ENCODE results near the gene FNDC3B. TPM values are rescaled to one million over a fixed set of nuclear protein-coding genes. Genes with fewer than 3 reads are reported as not detected.
A peak's percentile ranks its signal among the peaks of the same experiment; 100 is the strongest.

FNDC3B gene
- total RNA-seq, 1 donor from 2014 or later: 160 TPM

DNA sequence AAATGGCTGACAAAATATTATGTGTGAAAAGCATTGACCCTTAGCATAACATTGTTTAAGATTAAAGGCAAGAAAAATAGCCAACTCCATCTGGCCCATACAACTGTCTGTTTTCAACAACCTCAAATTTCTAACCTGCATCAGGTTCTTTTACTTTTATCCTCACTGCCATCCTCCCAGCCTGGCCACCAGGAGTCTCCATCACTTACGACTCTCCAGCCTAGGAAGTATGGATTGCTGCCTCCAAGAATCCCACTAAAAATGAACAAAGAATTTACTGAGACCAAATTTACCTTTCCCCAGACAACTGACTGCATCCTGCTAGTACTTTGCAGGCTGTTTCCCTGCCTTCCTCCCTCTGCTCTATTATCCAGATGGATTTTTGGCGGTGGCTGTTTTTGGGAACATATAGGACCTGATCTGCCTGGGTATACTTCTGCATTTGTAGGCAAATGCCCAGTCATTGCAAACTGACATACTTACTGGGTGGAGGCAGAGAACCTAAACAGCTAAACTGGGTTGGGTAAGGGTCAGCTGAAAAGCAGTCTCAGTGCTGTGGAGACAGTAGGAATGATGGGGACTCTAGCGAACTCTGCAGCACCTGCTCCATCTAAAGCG lies 264.7 kb downstream of the FNDC3B start:
- Histone ChIP-seq H3K9me3 (no peaks in the 10 kb centered on the region), H3K4me1 (no peaks in the 10 kb centered on the region), H3K36me3 (peaks cover 58% of the 10 kb centered on the region), H3K27me3 (no peaks in the 10 kb centered on the region), H3K4me3 (no peak overlapping the region), H3K27ac (no peak overlapping the region)
- TF ChIP-seq, protein P1, sequence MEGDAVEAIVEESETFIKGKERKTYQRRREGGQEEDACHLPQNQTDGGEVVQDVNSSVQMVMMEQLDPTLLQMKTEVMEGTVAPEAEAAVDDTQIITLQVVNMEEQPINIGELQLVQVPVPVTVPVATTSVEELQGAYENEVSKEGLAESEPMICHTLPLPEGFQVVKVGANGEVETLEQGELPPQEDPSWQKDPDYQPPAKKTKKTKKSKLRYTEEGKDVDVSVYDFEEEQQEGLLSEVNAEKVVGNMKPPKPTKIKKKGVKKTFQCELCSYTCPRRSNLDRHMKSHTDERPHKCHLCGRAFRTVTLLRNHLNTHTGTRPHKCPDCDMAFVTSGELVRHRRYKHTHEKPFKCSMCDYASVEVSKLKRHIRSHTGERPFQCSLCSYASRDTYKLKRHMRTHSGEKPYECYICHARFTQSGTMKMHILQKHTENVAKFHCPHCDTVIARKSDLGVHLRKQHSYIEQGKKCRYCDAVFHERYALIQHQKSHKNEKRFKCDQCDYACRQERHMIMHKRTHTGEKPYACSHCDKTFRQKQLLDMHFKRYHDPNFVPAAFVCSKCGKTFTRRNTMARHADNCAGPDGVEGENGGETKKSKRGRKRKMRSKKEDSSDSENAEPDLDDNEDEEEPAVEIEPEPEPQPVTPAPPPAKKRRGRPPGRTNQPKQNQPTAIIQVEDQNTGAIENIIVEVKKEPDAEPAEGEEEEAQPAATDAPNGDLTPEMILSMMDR (IDR thresholded peaks at IDR 0.05): no peak
- ATAC-seq (no peak), DNase-seq (no peak)
- intact Hi-C loops (cut with DNase I): no loop called here

DNA sequence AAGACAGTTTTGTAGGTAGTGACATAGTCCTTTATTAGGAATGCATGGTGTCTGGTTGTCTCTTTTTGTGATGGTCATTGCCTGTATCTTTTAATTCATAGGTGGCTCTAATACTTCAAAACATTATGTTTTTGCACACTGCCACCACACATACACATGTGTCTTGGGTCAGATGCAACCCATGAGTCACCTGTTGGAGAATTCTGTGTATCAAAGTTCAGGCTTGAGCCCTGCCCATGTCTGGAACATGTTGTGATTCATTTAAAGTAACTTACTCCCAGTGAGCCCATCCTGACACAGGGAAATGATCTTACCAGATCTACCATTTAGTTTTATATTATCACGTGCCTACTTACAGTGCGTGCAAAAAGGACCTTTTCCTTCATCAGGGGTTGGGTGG lies 266.2 kb downstream of the FNDC3B start:
- Histone ChIP-seq H3K27me3 (no peaks in the 10 kb centered on the region), H3K4me1 (no peaks in the 10 kb centered on the region), H3K27ac (no peak overlapping the region), H3K9me3 (no peaks in the 10 kb centered on the region), H3K36me3 (peaks cover 56% of the 10 kb centered on the region), H3K4me3 (no peak overlapping the region)
- intact Hi-C loops (cut with DNase I): no loop called here
- TF ChIP-seq, protein P1 (IDR thresholded peaks at IDR 0.05): no peak
- DNase-seq (no peak), ATAC-seq (peak; percentile 24)

DNA sequence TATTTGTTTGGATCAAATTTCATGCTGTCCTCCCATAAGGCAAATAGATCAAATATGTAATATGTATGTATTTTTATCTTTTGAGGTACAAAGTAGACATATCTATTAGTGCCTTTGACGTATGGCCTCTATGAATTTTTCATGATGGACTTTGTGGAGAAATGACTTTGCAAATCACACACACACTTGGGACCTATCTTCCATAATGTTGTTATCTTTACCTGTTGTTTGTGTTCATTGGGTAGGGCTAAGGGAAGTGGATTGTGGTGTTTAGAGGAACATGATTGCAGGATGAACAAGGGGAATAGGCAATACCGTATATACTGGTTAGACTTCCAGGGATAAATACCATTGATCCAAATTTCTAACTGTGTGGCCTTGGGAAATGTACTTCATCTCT lies 266.6 kb downstream of the FNDC3B start:
- intact Hi-C loops (cut with DNase I): no loop called here
- peaks cover 56% of the 10 kb centered on the region for H3K36me3 ChIP-seq
- H3K9me3 ChIP-seq: no peaks in the 10 kb centered on the region
- H3K4me3 ChIP-seq: no peak overlapping the region
- H3K4me1 ChIP-seq: no peaks in the 10 kb centered on the region
- ATAC-seq: no peak
- no peaks in the 10 kb centered on the region for H3K27me3 ChIP-seq
- DNase-seq: no peak
- H3K27ac ChIP-seq: no peak overlapping the region
- TF ChIP-seq, protein P1 (IDR thresholded peaks at IDR 0.05): no peak

DNA sequence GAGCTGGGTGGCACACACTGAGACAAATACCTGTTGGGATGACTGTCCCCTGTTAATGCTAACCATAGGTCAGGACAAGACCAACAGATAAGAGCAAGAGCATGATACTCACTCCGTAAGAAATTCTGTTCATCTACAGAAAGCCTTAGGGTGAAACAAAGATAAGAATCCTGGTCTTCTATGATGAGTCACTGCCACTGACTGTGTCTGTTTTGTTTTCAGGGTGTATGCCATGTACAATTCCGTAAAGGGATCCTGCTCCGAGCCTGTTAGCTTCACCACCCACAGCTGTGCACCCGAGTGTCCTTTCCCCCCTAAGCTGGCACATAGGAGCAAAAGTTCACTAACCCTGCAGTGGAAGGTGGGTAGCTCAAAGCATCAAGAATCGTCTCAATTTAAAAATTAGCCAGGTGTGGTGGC lies 267.8 kb downstream of the FNDC3B start:
- Histone ChIP-seq H3K9me3 (no peaks in the 10 kb centered on the region), H3K36me3 (peaks cover 56% of the 10 kb centered on the region), H3K27ac (no peak overlapping the region), H3K4me1 (no peaks in the 10 kb centered on the region), H3K4me3 (no peak overlapping the region), H3K27me3 (no peaks in the 10 kb centered on the region)
- TF ChIP-seq, protein P1 (IDR thresholded peaks at IDR 0.05): no peak
- intact Hi-C loops (cut with DNase I): no loop called here
- DNase-seq (no peak), ATAC-seq (no peak)

DNA sequence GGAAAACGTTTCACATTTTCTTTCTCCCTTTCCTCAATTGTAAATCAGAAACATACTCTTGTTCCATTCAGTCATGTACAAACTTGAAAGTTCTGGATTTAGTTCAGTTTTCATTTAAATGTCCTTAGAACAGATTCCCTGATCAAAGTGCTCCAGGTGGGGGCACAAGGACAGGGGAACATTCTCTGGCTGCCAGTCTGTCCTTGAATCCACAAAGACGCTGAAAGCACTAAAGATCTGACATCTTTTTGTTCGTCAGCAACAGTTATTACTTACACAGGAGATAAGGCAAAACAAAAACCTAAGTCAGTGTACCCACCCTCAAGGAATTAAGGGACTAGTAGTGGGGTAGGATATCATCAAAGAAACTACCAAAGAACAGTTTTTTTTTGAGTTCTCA lies 269.7 kb downstream of the FNDC3B start:
- no peak overlapping the region for H3K27ac ChIP-seq
- H3K4me1 ChIP-seq: peaks cover 9% of the 10 kb centered on the region
- ATAC-seq: no peak

More for the DNA sequence above, 269.7 kb downstream of the FNDC3B start:
- no peaks in the 10 kb centered on the region for H3K27me3 ChIP-seq
- TF ChIP-seq, protein P1 (IDR thresholded peaks at IDR 0.05): no peak
- peaks cover 63% of the 10 kb centered on the region for H3K36me3 ChIP-seq
- intact Hi-C loops (cut with DNase I): no loop called here
- no peak for DNase-seq
- H3K9me3 ChIP-seq: no peaks in the 10 kb centered on the region
- no peak overlapping the region for H3K4me3 ChIP-seq

Measured in upper lobe of right lung (tissue), 1 donor.